GM23338 (cell line): ENCODE results near the gene CHN1.

Experiments used
- EZH2 ChIP-seq: fragments of 200-600 bp; sonication (generic); IDR thresholded peaks from one replicate; pipeline ENCODE4 v1.8.0; 2017; ENCODE audit warnings: antibody characterized with exemption, mild to moderate bottlenecking, low read depth; ENCODE audit not compliant: unreplicated experiment
- EZH2phosphoT487 ChIP-seq: fragments of 200-600 bp; sonication (generic); IDR thresholded peaks from one replicate; pipeline ENCODE4 v1.8.1; 2018; ENCODE audit warnings: antibody characterized with exemption; ENCODE audit not compliant: unreplicated experiment
- POLR2AphosphoS5 ChIP-seq: IDR thresholded peaks from 2 replicates; pipeline ENCODE4 v1.6.1; 2016; ENCODE audit warnings: antibody characterized with exemption, low read depth
- TF ChIP-seq, protein P1 (sequence below), 2 experiments: fragments of 200-600 bp in 1 of 2; sonication (generic) in 1 of 2; conservative IDR thresholded peaks; 2 replicates each; pipeline versions ENCODE4 v1.5.1 to v1.6.1; 2016 to 2017; ENCODE audit warnings: antibody characterized with exemption in 2 of 2, low read depth in 2 of 2, mild to moderate bottlenecking in 2 of 2, moderate library complexity in 1 of 2
- TF ChIP-seq, protein P2 (sequence below): IDR thresholded peaks from one replicate; pipeline ENCODE4 v1.6.1; 2018; ENCODE audit warnings: antibody characterized with exemption; ENCODE audit not compliant: unreplicated experiment
- TF ChIP-seq, protein P3 (sequence below): IDR thresholded peaks from 2 replicates; pipeline ENCODE4 v1.6.1; 2016; ENCODE audit warnings: antibody characterized with exemption

DNA sequence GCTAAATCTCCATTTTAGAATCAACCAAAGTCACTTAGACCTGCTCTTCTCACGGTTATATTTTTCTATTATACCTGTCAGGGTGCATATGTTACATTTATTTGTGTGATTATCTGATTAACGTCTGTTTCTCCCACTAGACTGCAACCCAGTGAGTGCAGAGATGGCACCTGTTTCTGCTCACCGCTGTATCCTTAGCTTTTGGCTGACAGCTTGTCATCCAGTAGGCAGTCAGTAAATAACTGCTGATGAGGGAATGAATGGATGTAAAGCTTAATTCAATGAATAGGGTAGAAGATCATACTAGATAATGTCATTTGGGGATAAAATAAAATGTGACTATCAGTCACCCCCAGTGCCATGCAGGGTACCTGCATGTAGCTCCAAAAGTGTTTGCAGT is 234.0 kb downstream of the CHN1 start:
- TF ChIP-seq EZH2 (no peak), POLR2AphosphoS5 (no peak), EZH2phosphoT487 (no peak)
- TF ChIP-seq, protein P1, sequence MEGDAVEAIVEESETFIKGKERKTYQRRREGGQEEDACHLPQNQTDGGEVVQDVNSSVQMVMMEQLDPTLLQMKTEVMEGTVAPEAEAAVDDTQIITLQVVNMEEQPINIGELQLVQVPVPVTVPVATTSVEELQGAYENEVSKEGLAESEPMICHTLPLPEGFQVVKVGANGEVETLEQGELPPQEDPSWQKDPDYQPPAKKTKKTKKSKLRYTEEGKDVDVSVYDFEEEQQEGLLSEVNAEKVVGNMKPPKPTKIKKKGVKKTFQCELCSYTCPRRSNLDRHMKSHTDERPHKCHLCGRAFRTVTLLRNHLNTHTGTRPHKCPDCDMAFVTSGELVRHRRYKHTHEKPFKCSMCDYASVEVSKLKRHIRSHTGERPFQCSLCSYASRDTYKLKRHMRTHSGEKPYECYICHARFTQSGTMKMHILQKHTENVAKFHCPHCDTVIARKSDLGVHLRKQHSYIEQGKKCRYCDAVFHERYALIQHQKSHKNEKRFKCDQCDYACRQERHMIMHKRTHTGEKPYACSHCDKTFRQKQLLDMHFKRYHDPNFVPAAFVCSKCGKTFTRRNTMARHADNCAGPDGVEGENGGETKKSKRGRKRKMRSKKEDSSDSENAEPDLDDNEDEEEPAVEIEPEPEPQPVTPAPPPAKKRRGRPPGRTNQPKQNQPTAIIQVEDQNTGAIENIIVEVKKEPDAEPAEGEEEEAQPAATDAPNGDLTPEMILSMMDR (conservative IDR thresholded peaks at IDR 0.05; ENCODE audit: low read depth in 2 of 2) = no peak
- TF ChIP-seq, protein P2, sequence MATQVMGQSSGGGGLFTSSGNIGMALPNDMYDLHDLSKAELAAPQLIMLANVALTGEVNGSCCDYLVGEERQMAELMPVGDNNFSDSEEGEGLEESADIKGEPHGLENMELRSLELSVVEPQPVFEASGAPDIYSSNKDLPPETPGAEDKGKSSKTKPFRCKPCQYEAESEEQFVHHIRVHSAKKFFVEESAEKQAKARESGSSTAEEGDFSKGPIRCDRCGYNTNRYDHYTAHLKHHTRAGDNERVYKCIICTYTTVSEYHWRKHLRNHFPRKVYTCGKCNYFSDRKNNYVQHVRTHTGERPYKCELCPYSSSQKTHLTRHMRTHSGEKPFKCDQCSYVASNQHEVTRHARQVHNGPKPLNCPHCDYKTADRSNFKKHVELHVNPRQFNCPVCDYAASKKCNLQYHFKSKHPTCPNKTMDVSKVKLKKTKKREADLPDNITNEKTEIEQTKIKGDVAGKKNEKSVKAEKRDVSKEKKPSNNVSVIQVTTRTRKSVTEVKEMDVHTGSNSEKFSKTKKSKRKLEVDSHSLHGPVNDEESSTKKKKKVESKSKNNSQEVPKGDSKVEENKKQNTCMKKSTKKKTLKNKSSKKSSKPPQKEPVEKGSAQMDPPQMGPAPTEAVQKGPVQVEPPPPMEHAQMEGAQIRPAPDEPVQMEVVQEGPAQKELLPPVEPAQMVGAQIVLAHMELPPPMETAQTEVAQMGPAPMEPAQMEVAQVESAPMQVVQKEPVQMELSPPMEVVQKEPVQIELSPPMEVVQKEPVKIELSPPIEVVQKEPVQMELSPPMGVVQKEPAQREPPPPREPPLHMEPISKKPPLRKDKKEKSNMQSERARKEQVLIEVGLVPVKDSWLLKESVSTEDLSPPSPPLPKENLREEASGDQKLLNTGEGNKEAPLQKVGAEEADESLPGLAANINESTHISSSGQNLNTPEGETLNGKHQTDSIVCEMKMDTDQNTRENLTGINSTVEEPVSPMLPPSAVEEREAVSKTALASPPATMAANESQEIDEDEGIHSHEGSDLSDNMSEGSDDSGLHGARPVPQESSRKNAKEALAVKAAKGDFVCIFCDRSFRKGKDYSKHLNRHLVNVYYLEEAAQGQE = no peak
- TF ChIP-seq, protein P3, sequence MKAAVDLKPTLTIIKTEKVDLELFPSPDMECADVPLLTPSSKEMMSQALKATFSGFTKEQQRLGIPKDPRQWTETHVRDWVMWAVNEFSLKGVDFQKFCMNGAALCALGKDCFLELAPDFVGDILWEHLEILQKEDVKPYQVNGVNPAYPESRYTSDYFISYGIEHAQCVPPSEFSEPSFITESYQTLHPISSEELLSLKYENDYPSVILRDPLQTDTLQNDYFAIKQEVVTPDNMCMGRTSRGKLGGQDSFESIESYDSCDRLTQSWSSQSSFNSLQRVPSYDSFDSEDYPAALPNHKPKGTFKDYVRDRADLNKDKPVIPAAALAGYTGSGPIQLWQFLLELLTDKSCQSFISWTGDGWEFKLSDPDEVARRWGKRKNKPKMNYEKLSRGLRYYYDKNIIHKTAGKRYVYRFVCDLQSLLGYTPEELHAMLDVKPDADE = no peak
